Measurements from ENCODE around the gene BRSK2. TPM values are rescaled to one million over a fixed set of nuclear protein-coding genes. Genes with fewer than 3 reads are reported as not detected.

The BRSK2 gene
- total RNA-seq, 1 donor from 2014 or later: 4.0 TPM

DNA sequence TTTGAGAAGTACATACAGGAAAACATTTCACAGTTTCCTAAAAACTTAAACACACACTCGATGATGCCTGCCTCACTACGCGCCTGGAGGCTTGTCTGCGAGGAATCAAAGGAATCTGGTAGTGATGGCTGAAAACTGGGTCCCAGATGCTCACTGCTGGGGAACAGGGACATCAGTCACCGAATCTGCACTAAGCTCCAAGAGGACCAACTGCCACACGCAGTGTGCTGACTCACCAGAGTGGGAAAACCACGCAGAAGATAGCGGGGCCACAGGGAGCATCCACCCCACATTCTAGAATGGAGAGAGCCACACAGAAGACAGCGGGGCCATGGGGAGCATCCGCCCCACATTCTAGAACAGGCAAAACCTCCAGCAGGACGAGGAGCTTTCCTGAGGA is 121.2 kb downstream of the BRSK2 start:
- no peak overlapping the region for H3K4me3 Mint-ChIP-seq (ENCODE audit: unreplicated experiment)
- TF ChIP-seq, protein P1, sequence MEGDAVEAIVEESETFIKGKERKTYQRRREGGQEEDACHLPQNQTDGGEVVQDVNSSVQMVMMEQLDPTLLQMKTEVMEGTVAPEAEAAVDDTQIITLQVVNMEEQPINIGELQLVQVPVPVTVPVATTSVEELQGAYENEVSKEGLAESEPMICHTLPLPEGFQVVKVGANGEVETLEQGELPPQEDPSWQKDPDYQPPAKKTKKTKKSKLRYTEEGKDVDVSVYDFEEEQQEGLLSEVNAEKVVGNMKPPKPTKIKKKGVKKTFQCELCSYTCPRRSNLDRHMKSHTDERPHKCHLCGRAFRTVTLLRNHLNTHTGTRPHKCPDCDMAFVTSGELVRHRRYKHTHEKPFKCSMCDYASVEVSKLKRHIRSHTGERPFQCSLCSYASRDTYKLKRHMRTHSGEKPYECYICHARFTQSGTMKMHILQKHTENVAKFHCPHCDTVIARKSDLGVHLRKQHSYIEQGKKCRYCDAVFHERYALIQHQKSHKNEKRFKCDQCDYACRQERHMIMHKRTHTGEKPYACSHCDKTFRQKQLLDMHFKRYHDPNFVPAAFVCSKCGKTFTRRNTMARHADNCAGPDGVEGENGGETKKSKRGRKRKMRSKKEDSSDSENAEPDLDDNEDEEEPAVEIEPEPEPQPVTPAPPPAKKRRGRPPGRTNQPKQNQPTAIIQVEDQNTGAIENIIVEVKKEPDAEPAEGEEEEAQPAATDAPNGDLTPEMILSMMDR (IDR thresholded peaks at IDR 0.05; ENCODE audit: unreplicated experiment): no peak

GRCh38 chr11:1511937-1512496 is 122.3 kb downstream of the BRSK2 start:
- Mint-ChIP-seq H3K27me3 (ENCODE audit: unreplicated experiment) (peaks cover 4% of the 10 kb centered on the region), H3K36me3 (ENCODE audit: low read depth, unreplicated experiment) (peaks cover 4% of the 10 kb centered on the region), H3K9me3 (ENCODE audit: unreplicated experiment) (no peaks in the 10 kb centered on the region), H3K4me3 (ENCODE audit: unreplicated experiment) (no peak overlapping the region), H3K4me1 (ENCODE audit: unreplicated experiment) (peaks cover 24% of the 10 kb centered on the region), H3K27ac (ENCODE audit: unreplicated experiment) (no peak overlapping the region)
- DNase-seq (ENCODE audit: low spot score): no peak
- TF ChIP-seq, protein P1 (IDR thresholded peaks at IDR 0.05; ENCODE audit: unreplicated experiment): no peak

More for the DNA sequence above, 121.2 kb downstream of the BRSK2 start:
- peaks cover 4% of the 10 kb centered on the region for H3K27me3 Mint-ChIP-seq (ENCODE audit: unreplicated experiment)
- DNase-seq (ENCODE audit: low spot score): no peak
- H3K4me1 Mint-ChIP-seq (ENCODE audit: unreplicated experiment): peaks cover 22% of the 10 kb centered on the region
- H3K9me3 Mint-ChIP-seq (ENCODE audit: unreplicated experiment): no peaks in the 10 kb centered on the region
- H3K27ac Mint-ChIP-seq (ENCODE audit: unreplicated experiment): no peak overlapping the region
- H3K36me3 Mint-ChIP-seq (ENCODE audit: low read depth, unreplicated experiment): peaks cover 4% of the 10 kb centered on the region

Other genes starting within 250 kb of the BRSK2 start
- gene MUC5AC, start 232.0 kb upstream of the BRSK2 start, total RNA-seq (ENCODE audit: unreplicated experiment): not detected
- not detected for gene MUC5B, start 166.9 kb upstream of the BRSK2 start, total RNA-seq (ENCODE audit: unreplicated experiment)
- 65.3 TPM for gene TOLLIP, start 80.3 kb upstream of the BRSK2 start, total RNA-seq (ENCODE audit: unreplicated experiment)
- gene MOB2, start 96.8 kb downstream of the BRSK2 start, total RNA-seq (ENCODE audit: unreplicated experiment): 37.5 TPM
- gene DUSP8, start 182.3 kb downstream of the BRSK2 start, total RNA-seq (ENCODE audit: unreplicated experiment): 2.2 TPM
- not detected for gene KRTAP5-1, start 195.3 kb downstream of the BRSK2 start, total RNA-seq (ENCODE audit: unreplicated experiment)
- not detected for gene KRTAP5-2, start 208.4 kb downstream of the BRSK2 start, total RNA-seq (ENCODE audit: unreplicated experiment)
- not detected for gene KRTAP5-3, start 218.5 kb downstream of the BRSK2 start, total RNA-seq (ENCODE audit: unreplicated experiment)
- not detected for gene KRTAP5-4, start 232.2 kb downstream of the BRSK2 start, total RNA-seq (ENCODE audit: unreplicated experiment)
- not detected for gene KRTAP5-5, start 239.8 kb downstream of the BRSK2 start, total RNA-seq (ENCODE audit: unreplicated experiment)